Naive B cell (primary cell): ENCODE results near the gene KCNQ1. TPM values are rescaled to one million over a fixed set of nuclear protein-coding genes. Genes with fewer than 3 reads are reported as not detected.
A peak's percentile ranks its signal among the peaks of the same experiment; 100 is the strongest.

Experiments used
- ATAC-seq, 2 donors: fragments of 150-1000 bp; cut with Tn5 transposase; 2 replicates each; pipeline ENCODE4 v1.10.0; 2021; ENCODE audit warnings: low read depth in 2 of 2, mild to moderate bottlenecking in 2 of 2, moderate library complexity in 2 of 2
- DNase-seq: peaks from one replicate; pipeline ENCODE4 v3.0.0; 2022
- H3K27ac Mint-ChIP-seq, 6 donors: one replicate each; pipeline ENCODE4 v1.8.0; 2020 to 2022; ENCODE audit warnings: mild to moderate bottlenecking in 6 of 6, mixed read lengths in 6 of 6, moderate library complexity in 5 of 6, inconsistent platforms in 2 of 6
- H3K27me3 Mint-ChIP-seq, 3 donors: one replicate each; pipeline ENCODE4 v1.8.0; 2021 to 2022; ENCODE audit warnings: mixed read lengths in 3 of 3, mild to moderate bottlenecking in 1 of 3
- H3K36me3 Mint-ChIP-seq, 2 donors: one replicate each; pipeline ENCODE4 v1.8.0; 2020 to 2022; ENCODE audit warnings: mixed read lengths in 2 of 2, inconsistent platforms in 1 of 2, mild to moderate bottlenecking in 1 of 2
- H3K4me1 Mint-ChIP-seq, 3 donors: one replicate each; pipeline ENCODE4 v1.8.0; 2020 to 2022; ENCODE audit warnings: mixed read lengths in 3 of 3, inconsistent platforms in 1 of 3, mild to moderate bottlenecking in 1 of 3, moderate library complexity in 1 of 3
- H3K4me3 Mint-ChIP-seq, 8 donors: one replicate each; pipeline ENCODE4 v1.8.0; 2020 to 2022; ENCODE audit warnings: mild to moderate bottlenecking in 8 of 8, mixed read lengths in 8 of 8, moderate library complexity in 8 of 8, inconsistent platforms in 2 of 8
- H3K9me3 Mint-ChIP-seq, 7 donors: one replicate each; pipeline ENCODE4 v1.8.0; 2020 to 2022; ENCODE audit warnings: mixed read lengths in 7 of 7, mild to moderate bottlenecking in 5 of 7, inconsistent platforms in 2 of 7, moderate library complexity in 1 of 7
- polyA plus RNA-seq, 6 donors: library from polyadenylated mRNA; unstranded; fragments of 300-500 nt; fragmentation: Illumina TruSeq; gene quantifications; one replicate each; pipeline ENCODE4 v1.2.3, GENCODE V29; 2021; ENCODE audit warnings: low read depth in 6 of 6

Gene KCNQ1
- polyA plus RNA-seq, 6 donors from 2014 or later: 9.3 to 22.6 (median 10.3) TPM

DNA sequence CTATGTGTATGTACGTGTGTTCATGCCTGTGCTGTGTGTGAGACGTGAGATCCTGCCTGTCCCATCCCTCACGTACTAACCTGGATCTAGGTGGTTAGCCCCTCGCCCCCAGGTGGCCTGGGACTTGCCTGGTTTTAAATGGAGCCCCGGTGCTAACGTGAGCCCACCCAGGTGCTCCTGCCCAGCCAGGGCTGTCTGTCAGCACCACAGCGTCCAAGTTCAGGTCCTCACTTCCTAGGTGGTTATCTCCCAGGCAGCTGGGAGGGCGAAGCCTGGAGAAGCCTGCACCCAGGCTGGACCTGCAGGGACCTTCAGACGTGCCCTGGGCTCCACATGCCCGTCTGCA is 86.0 kb downstream of the KCNQ1 start:
- ATAC-seq (no peak), DNase-seq (no peak)
- Mint-ChIP-seq H3K27ac (no peak overlapping the region), H3K4me1 (peaks cover 33 to 48% (median 39%) of the 10 kb centered on the region in 3 donors), H3K9me3 (no peaks in the 10 kb centered on the region), H3K4me3 (no peak overlapping the region), H3K36me3 (no peaks in the 10 kb centered on the region), H3K27me3 (peaks cover 0 to 26% (median 4%) of the 10 kb centered on the region in 3 donors)

GRCh38 chr11:2531277-2531986 is 86.6 kb downstream of the KCNQ1 start:
- peak overlapping the region in 1 of 6 donors; percentile 59 for H3K27ac Mint-ChIP-seq
- H3K9me3 Mint-ChIP-seq: no peaks in the 10 kb centered on the region
- DNase-seq (peak; percentile 53), ATAC-seq (no peak)
- H3K27me3 Mint-ChIP-seq: peaks cover 0 to 31% (median 4%) of the 10 kb centered on the region in 3 donors
- H3K4me3 Mint-ChIP-seq: no peak overlapping the region
- H3K4me1 Mint-ChIP-seq: peaks cover 28 to 42% (median 33%) of the 10 kb centered on the region in 3 donors
- H3K36me3 Mint-ChIP-seq: no peaks in the 10 kb centered on the region

- Mint-ChIP-seq H3K4me3 (peak overlapping the region in 1 of 8 donors; percentile 66), H3K4me1 (peaks cover 23 to 35% (median 26%) of the 10 kb centered on the region in 3 donors), H3K36me3 (no peaks in the 10 kb centered on the region), H3K27ac (peak overlapping the region in 3 of 6 donors; percentile 38 to 69 (median 59)), H3K27me3 (peaks cover 0 to 31% (median 4%) of the 10 kb centered on the region in 3 donors), H3K9me3 (no peaks in the 10 kb centered on the region)
- no peak for DNase-seq
- no peak for ATAC-seq
These were observed 87.3 kb downstream of the KCNQ1 start for GRCh38 chr11:2531987-2532703.

DNA sequence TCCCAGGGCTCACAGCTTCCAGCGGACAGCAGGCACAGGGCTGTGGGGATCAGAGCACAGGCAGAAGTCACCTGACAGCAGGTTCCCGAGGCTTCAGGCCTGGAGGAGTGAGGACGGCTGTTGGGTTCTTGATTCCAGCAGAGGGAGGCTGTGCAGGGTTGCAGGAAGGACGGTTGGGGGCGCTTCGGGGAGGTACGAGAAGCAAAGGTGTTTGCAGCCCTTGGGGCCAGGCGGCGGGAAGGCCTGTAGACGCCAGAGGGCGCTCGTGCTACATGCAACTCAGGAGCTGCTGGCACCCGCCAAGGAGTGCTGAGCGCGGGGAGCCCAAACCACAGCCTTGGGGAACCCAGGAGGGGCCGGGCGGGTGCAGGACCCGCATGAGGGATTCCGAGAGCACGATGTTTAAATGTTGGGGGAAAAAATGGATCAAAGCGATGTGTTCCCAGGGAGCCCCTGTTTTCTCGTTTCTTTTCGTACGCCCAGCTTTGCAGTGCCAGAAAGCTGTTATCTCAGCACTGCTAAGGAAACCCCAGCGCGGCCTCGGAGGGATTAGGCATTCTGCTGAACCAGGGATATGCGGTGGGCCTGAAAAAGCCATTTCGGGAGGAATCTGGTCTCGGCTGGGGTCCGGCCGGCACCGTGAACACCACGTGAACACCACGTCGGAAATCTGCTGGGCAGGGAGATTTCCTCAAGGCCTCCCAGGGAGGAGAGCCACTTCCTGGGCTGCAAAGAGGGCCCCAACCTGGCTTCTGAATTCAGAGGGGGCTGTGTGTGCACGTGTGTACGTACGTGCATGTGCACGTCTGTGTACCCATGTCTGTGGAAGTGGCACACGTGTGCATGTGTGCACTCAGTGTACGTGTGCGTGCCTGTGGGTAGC is 88.1 kb downstream of the KCNQ1 start:
- H3K4me1 Mint-ChIP-seq: peaks cover 18 to 29% (median 19%) of the 10 kb centered on the region in 3 donors
- H3K27me3 Mint-ChIP-seq: peaks cover 0 to 31% (median 4%) of the 10 kb centered on the region in 3 donors
- H3K27ac Mint-ChIP-seq: peak overlapping the region in 4 of 6 donors; percentile 30 to 76 (median 36)
- no peaks in the 10 kb centered on the region for H3K9me3 Mint-ChIP-seq
- ATAC-seq: peak; percentile 89 to 93
- DNase-seq: peak; percentile 87
- H3K36me3 Mint-ChIP-seq: no peaks in the 10 kb centered on the region
- H3K4me3 Mint-ChIP-seq: peak overlapping the region; percentile 22 to 88 (median 72)

DNA sequence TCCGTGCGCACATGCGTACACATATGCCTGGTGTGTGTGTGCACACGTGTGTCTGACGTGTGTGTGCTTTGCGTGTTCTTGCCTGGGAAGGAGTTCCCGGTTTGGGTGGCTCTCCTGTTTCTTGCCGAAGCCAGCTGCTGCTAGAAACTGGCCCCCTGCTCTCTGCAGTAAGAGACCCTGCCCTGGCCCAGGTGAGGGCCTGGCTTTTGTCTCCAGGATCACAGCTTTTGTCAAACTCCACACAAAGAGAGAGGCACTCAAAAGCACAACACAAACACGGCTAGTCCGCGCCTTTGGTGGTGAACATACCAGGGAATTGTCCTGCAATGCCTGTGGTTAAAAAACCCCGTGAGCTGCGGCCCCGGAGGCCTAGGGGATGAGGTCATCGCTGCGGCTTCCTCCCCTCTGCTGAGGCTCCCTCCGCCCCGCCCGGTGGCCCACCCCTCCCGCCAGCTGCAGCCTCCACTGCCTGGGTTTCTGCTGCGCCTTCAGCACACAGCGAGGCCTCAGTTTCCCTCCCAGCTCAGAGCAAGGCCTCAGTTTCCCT is 88.9 kb downstream of the KCNQ1 start:
- DNase-seq (peak; percentile 34), ATAC-seq (peak in 1 of 2 donors; percentile 31)
- peak overlapping the region in 5 of 8 donors; percentile 7 to 75 (median 16) for H3K4me3 Mint-ChIP-seq

DNA sequence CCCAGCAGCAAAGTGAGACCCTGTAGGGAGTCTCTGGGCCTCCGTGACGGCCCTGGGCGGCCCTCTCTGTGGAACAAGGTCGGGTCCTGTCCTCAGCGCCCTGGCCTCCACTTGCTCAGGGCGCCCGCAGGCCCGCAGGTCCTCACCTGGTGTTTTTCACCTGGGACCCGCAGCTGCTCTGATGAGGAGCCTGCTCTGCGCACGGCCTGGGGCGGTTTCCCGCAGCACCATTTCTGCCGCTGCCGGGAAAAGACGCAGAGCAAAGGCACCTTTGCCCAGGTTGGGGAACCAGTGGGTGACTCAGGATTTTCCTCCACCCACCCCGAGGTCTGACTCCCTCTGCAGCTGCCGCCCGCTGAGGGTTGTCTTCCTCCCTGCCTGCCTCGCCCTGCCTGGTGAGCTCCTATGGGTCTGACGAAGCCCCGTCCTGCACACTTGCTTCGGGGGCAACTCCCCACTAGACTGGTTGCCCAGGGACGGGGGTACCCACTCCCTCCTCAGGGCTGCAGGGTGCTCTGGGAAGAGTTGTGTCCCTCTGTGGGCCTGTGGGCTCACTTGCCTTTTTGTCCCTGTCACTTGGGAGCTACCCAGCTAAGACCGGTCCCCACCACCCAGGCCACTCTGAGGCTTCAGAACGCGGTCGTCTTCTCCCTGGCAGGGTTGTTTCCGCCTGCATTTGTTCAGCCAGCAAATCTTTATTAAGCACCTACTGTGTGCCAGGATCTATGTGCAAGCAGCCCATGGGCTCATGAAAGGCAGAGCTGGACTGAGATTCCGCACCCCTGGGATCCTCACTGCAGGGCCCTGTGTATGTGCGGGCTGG is 89.5 kb downstream of the KCNQ1 start:
- Mint-ChIP-seq H3K27ac (no peak overlapping the region), H3K4me1 (peaks cover 17 to 22% (median 19%) of the 10 kb centered on the region in 3 donors), H3K9me3 (no peaks in the 10 kb centered on the region), H3K4me3 (no peak overlapping the region), H3K27me3 (peaks cover 0 to 32% (median 4%) of the 10 kb centered on the region in 3 donors), H3K36me3 (no peaks in the 10 kb centered on the region)
- DNase-seq (no peak), ATAC-seq (no peak)

More for the DNA sequence above, 88.9 kb downstream of the KCNQ1 start:
- Mint-ChIP-seq H3K36me3 (no peaks in the 10 kb centered on the region), H3K27ac (no peak overlapping the region), H3K4me1 (peaks cover 17 to 24% (median 19%) of the 10 kb centered on the region in 3 donors), H3K27me3 (peaks cover 0 to 31% (median 4%) of the 10 kb centered on the region in 3 donors), H3K9me3 (no peaks in the 10 kb centered on the region)

- H3K9me3 Mint-ChIP-seq: no peaks in the 10 kb centered on the region
- H3K27ac Mint-ChIP-seq: no peak overlapping the region
- ATAC-seq: no peak
These were observed 90.3 kb downstream of the KCNQ1 start for GRCh38 chr11:2534957-2535672.

GRCh38 chr11:2535673-2536439 is 91.0 kb downstream of the KCNQ1 start:
- H3K27ac Mint-ChIP-seq: no peak overlapping the region
- H3K9me3 Mint-ChIP-seq: no peaks in the 10 kb centered on the region
- no peak for DNase-seq
- peaks cover 0 to 43% (median 4%) of the 10 kb centered on the region in 3 donors for H3K27me3 Mint-ChIP-seq
- no peaks in the 10 kb centered on the region for H3K36me3 Mint-ChIP-seq
- H3K4me1 Mint-ChIP-seq: peaks cover 17 to 23% (median 22%) of the 10 kb centered on the region in 3 donors
- no peak overlapping the region for H3K4me3 Mint-ChIP-seq
- ATAC-seq: no peak

More at GRCh38 chr11:2534957-2535672, 90.3 kb downstream of the KCNQ1 start:
- no peak overlapping the region for H3K4me3 Mint-ChIP-seq
- no peak for DNase-seq
- H3K27me3 Mint-ChIP-seq: peaks cover 0 to 37% (median 4%) of the 10 kb centered on the region in 3 donors
- no peaks in the 10 kb centered on the region for H3K36me3 Mint-ChIP-seq
- peaks cover 17 to 22% (median 19%) of the 10 kb centered on the region in 3 donors for H3K4me1 Mint-ChIP-seq

- no peak for DNase-seq
- no peaks in the 10 kb centered on the region for H3K36me3 Mint-ChIP-seq
- peaks cover 0 to 43% (median 4%) of the 10 kb centered on the region in 3 donors for H3K27me3 Mint-ChIP-seq
- ATAC-seq: no peak
- no peak overlapping the region for H3K27ac Mint-ChIP-seq
- no peak overlapping the region for H3K4me3 Mint-ChIP-seq
- peaks cover 17 to 22% (median 19%) of the 10 kb centered on the region in 3 donors for H3K4me1 Mint-ChIP-seq
- no peaks in the 10 kb centered on the region for H3K9me3 Mint-ChIP-seq
These were observed 91.7 kb downstream of the KCNQ1 start for GRCh38 chr11:2536440-2536989.

DNA sequence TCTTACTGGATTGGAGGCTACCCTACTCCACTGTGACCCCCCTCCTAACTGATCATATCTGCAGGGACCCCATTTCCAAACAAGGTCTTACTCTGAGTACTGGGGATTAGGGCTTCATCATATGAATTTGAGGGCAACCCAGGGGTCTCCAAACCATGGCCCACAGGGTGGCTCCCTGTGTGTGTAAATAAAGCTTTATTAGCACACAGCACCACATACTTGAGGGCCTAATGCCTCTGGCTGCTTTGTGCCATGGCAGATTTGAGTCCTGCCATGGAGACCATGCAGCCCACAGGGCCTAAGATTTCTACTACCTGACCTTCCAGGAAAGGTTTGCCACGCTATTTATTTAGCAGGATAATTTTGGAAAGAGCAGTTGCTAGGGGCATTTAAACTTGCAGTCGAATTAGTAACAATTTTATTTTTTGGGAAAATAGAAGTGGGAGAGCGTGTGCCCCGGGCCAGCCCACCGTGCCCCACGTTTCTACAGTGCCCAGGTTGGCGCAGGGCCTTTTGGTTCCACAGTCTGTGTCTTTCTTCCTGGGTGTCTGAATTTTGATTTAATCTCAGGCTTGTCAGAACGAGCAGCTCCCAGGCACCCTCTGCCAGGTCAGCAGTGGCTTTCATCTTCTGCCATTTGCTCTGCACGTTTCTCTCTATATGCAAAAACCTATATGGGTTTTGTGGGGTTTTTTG is 92.3 kb downstream of the KCNQ1 start:
- no peak overlapping the region for H3K4me3 Mint-ChIP-seq
- H3K9me3 Mint-ChIP-seq: no peaks in the 10 kb centered on the region
- H3K27ac Mint-ChIP-seq: no peak overlapping the region
- ATAC-seq: no peak
- no peak for DNase-seq
- no peaks in the 10 kb centered on the region for H3K36me3 Mint-ChIP-seq
- H3K27me3 Mint-ChIP-seq: peaks cover 0 to 43% (median 4%) of the 10 kb centered on the region in 3 donors
- H3K4me1 Mint-ChIP-seq: peaks cover 16 to 19% (median 17%) of the 10 kb centered on the region in 3 donors
